T-helper 17 cell (primary cell): ENCODE results near the gene AKR1C1. TPM values are rescaled to one million over a fixed set of nuclear protein-coding genes. Genes with fewer than 3 reads are reported as not detected.
"Not testable (repeated sequence)": the region's sequence is repeated elsewhere in the genome, so short reads cannot be mapped to it uniquely, and the experiment has no call there.

Experiments
- ATAC-seq: fragments of 150-1000 bp; cut with Tn5 transposase; 2 replicates; pipeline ENCODE4 v1.10.0; 2021; ENCODE audit warnings: mild to moderate bottlenecking, moderate library complexity
- DNase-seq, 3 donors: peaks; one replicate each; pipeline versions ENCODE4 v3.0.0 to v3.0.0-alpha.2; 2020 to 2021
- H3K9me3 ChIP-seq: one replicate; pipeline ENCODE4 v1.7.0; 2013; ENCODE audit warnings: low read length, mild to moderate bottlenecking; ENCODE audit not compliant: control insufficient read depth, poor library complexity, severe bottlenecking
- H3K27ac Mint-ChIP-seq: one replicate; pipeline ENCODE4 v1.8.0; 2022; ENCODE audit warnings: mild to moderate bottlenecking, moderate library complexity, mixed read lengths
- H3K27me3 Mint-ChIP-seq: one replicate; pipeline ENCODE4 v1.8.0; 2022; ENCODE audit warnings: mixed read lengths
- H3K36me3 Mint-ChIP-seq: one replicate; pipeline ENCODE4 v1.8.0; 2022; ENCODE audit warnings: low read depth, mixed read lengths
- H3K4me1 Mint-ChIP-seq: one replicate; pipeline ENCODE4 v1.8.0; 2022; ENCODE audit warnings: mild to moderate bottlenecking, mixed read lengths
- H3K4me3 Mint-ChIP-seq: one replicate; pipeline ENCODE4 v1.8.0; 2022; ENCODE audit warnings: mild to moderate bottlenecking, moderate library complexity, mixed read lengths
- total RNA-seq, 4 donors: library from RNA in 2 of 4; stranded (reverse) in 2 of 4; gene quantifications; one replicate each; pipeline ENCODE4 v1.2.3 and lab custom pipeline; 2022 to 2026

AKR1C1 gene
- total RNA-seq, 2 donors from 2014 or later = 1.0 to 1.2 TPM

DNA sequence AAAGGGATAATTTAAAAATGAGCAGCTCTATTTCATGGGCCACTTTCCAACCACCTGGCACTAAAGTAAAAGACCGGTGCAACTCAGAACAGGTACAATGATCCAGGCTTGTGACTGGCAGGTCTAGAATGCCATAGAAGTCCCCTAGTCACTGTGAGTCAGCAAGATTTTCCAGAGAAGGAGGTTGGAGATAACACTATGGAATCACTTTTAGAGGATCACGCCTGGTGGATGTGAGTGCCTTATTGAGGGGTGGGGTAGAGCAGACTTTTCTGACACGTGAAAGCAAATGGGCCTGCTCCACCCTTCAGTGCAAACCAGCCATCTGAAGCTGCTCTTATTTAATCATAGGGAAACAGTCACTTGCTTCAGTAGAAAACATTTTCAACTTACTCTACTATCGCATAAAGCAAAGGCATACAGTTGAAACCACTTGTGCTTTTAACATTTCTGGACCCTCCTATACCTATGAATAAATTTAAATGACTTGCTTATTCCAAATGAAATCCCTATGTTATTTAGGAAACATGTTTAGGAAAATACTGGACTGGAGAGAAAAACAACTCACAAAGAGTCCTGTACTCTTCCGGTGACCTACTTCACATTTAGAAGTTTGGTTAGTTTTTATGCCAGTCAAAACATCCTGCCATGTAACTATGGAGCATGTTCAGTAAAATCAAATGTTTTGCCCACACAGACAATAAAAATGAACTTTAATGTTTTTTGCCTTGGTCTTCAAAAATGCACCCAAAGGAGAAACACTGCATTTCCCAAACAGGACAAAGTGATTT, 21.5 kb upstream of the AKR1C1 start:
- H3K9me3 ChIP-seq = no peaks in the 10 kb centered on the region
- Mint-ChIP-seq H3K4me3 (no peak overlapping the region), H3K4me1 (peaks cover 4% of the 10 kb centered on the region), H3K27me3 (peaks cover 28% of the 10 kb centered on the region), H3K27ac (no peak overlapping the region), H3K36me3 (no peaks in the 10 kb centered on the region)
- DNase-seq (no peak), ATAC-seq (no peak)

DNA sequence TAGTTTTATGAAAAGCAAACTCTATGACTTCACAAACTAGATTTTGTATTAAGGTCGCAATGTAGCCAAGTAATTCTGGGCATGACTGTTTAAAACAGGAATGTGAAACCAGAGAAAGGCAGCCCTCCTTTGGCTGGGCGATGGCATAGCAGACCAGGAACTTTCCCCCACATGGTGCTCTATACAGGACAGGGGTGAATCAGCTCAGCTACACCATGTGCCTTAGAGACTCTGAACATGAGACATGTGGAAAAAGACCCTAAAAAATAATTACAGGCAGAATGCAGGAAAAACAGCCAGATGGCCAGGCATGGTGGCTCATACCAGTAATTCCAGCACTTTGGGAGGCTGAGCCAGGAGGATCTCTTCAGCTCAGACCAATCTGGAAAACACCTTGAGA, 20.3 kb upstream of the AKR1C1 start:
- H3K27me3 Mint-ChIP-seq = peaks cover 26% of the 10 kb centered on the region
- not testable (repeated sequence) for H3K36me3 Mint-ChIP-seq, H3K9me3 ChIP-seq, DNase-seq, H3K4me3 Mint-ChIP-seq, ATAC-seq, H3K4me1 Mint-ChIP-seq, H3K27ac Mint-ChIP-seq

DNA sequence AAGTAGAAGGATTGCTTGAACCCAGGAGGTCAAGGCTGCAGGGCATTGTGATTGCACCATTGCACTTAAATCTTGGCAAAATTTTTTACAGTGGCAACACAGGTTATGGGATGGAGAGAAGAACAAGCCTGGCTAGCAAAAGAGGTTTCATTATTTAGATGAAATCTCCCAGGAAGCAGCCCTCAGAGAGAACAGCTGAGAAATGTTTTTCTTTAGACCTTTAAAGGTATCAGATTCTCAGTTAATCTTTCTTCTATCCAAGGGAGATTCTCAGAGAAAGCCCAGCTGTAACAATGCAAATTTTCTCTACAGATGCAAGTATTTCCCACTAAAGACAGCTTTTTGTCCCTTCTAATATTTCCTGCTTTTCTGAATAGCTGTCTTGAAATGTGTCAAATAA, 19.8 kb upstream of the AKR1C1 start:
- H3K36me3 Mint-ChIP-seq, H3K27ac Mint-ChIP-seq, H3K4me3 Mint-ChIP-seq, DNase-seq, H3K9me3 ChIP-seq, H3K4me1 Mint-ChIP-seq, ATAC-seq: not testable (repeated sequence)
- H3K27me3 Mint-ChIP-seq = peaks cover 25% of the 10 kb centered on the region

DNA sequence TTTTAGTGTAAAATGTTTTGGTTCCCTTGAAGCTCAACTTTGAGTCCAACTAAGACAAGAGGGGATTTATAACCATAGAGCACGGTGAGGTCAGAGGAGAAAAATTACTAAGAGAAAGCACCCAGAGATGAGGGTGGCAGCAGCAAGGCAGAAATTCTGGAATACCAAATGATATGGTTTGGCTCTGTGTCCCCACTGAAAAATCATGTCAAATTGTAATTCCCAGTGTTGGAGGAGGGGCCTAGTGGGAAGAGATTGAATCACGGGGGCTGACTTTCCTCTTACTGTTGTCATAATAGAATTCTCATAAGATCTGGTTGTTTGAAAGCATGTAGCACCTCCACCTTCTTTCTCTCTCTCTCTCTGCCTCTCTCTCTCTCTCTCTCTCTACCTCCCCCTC, 19.4 kb upstream of the AKR1C1 start:
- Mint-ChIP-seq H3K27ac (no peak overlapping the region), H3K27me3 (peaks cover 21% of the 10 kb centered on the region), H3K36me3 (no peaks in the 10 kb centered on the region), H3K4me1 (peaks cover 4% of the 10 kb centered on the region), H3K4me3 (no peak overlapping the region)
- DNase-seq (no peak), ATAC-seq (no peak)
- H3K9me3 ChIP-seq = no peaks in the 10 kb centered on the region

DNA sequence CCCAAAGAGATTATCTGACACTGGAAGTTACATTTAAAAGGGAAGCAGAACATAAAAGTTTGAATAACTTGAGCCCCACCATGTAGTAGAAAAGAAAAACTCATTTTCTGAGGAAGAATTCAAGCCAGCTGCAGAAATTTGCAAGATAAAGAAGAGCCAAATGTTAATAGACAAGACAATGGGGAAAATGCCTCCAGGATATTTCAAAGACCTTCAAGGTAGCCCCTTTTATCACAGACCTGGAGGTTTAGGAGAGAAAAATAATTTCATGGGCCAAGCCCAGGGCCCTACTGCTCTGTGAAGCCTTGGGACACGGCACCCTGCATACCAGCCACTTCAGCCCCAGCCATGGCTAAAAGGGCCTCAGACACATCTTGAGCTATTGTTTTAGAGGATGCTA, 18.4 kb upstream of the AKR1C1 start:
- DNase-seq (no peak), ATAC-seq (no peak)
- Mint-ChIP-seq H3K4me3 (no peak overlapping the region), H3K27me3 (peaks cover 14% of the 10 kb centered on the region), H3K27ac (no peak overlapping the region), H3K36me3 (no peaks in the 10 kb centered on the region), H3K4me1 (peaks cover 3% of the 10 kb centered on the region)
- no peaks in the 10 kb centered on the region for H3K9me3 ChIP-seq

DNA sequence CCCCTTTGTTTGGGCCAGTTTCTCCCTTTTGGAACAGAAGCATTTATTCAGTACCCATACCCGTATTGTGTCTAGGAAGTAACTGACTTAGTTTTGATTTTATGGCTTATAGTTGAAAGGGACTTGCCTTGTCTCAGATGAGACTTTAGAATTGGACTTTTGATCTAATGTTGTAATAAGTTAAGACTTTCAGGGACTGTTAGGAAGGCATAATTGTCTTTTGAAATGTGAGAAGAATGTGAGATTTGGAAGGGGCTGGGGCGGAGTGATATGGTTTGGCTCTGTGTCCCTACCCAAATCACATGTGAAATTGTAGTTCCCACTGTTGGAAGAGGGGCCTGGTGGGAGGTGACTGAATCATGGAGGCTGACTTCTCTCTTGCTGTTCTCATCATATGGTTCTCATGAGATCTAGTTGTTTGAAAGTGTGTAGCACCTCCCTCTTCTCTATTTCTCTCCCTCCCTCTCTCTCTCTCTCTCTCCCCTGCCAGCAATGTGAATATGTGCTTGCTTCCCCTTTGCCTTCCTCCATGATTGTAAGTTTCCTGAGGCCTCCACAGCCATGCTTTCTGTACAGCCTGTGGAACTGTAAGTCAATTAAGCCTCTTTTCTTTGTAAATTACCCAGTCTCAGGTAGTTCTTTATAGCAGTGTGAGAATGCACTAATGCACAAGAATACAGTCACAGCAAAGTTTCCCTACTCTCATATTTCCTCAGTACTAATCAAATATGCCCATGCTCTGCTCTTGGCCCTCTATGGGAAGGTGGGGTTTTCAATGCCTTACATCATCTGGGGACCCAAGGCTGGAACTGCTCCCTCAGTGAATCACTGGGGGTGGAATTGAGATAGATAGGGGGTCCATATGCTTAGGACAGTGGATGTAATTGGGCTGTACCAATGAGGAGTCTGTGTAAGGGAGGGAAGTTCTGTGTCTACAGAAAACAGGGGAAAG, 17.2 kb upstream of the AKR1C1 start:
- no peaks in the 10 kb centered on the region for H3K36me3 Mint-ChIP-seq

DNA sequence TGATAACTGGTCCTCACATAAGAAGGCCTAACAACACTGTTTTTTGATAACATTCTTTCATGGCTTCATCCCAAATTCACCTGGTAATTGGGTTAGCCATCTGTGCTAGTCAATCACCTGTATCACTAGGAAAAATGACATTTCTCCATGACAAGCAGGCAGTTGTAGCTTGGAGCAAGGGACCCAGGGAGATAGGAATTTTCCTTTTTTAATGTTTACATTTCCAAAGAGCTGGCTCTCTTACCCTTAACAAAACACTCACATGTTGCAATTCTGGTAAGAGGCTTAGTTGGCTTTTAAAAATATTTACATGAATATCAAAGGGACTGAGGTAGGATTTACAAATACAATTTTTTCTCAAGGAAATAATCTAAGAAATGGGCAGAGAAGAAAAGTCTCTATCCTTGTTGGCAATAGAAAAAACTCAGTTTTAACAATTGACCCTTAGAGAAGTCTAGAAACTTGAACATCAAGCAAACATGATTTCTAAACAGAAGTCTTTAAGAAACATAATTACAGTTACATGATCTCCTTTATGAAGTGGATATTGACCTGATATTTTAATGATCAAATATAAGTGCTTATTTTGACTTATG, 16.1 kb upstream of the AKR1C1 start:
- no peak for ATAC-seq
- Mint-ChIP-seq H3K36me3 (no peaks in the 10 kb centered on the region), H3K4me1 (no peaks in the 10 kb centered on the region), H3K4me3 (no peak overlapping the region), H3K27ac (no peak overlapping the region), H3K27me3 (peaks cover 13% of the 10 kb centered on the region)
- H3K9me3 ChIP-seq = no peaks in the 10 kb centered on the region
- no peak for DNase-seq

More for the DNA sequence above, 17.2 kb upstream of the AKR1C1 start:
- ATAC-seq = no peak
- H3K27ac Mint-ChIP-seq = no peak overlapping the region
- H3K4me1 Mint-ChIP-seq = no peaks in the 10 kb centered on the region
- no peak overlapping the region for H3K4me3 Mint-ChIP-seq
- DNase-seq = no peak
- H3K27me3 Mint-ChIP-seq = peaks cover 9% of the 10 kb centered on the region
- no peaks in the 10 kb centered on the region for H3K9me3 ChIP-seq

DNA sequence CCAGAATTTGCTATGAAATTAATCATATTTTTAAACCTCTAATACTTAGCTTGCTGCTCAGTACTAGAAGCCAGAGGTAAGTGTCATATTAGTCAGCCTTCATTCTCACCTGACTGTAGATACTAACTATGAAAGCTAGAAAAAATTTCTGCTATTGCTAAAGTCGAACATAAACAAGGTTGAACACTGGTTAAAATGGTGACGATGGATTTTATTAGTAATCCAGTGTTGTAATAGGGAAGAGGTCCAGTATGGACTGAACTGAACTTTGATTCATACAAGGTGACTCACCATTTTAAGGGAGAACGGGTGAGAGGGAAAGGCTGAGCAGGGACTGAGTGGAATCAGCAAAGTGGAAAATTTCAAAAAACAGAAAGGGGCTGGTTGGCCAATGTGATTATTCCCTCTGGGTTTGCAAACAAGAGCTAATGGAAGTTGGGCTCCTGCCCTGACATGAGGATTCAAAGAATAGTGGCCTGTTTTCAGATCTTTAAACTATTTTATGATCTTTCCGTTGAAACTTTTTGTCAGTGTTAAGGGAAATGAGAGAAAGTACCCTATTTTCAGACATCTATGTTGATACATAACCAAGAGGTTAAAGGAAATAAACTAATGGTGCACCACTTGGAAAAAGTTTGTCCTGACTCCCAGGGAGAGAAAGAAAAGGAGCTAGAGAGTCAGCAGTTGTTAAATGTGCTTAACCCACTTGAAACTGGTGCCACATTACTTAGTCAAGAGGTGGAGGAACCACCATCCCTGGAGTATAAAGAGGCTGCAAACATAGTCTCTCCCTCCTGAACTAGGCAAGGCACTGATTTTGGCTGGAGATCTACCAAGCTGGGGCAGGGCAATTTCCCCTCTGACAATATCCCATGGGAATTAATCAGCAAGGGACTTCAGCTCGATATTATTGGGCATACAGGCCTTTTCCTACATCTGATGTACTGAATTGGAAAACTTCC, 15.3 kb upstream of the AKR1C1 start:
- Mint-ChIP-seq H3K36me3 (no peaks in the 10 kb centered on the region), H3K27ac (no peak overlapping the region), H3K4me3 (no peak overlapping the region), H3K4me1 (no peaks in the 10 kb centered on the region), H3K27me3 (peaks cover 13% of the 10 kb centered on the region)
- H3K9me3 ChIP-seq = no peaks in the 10 kb centered on the region
- no peak for ATAC-seq
- DNase-seq = no peak

DNA sequence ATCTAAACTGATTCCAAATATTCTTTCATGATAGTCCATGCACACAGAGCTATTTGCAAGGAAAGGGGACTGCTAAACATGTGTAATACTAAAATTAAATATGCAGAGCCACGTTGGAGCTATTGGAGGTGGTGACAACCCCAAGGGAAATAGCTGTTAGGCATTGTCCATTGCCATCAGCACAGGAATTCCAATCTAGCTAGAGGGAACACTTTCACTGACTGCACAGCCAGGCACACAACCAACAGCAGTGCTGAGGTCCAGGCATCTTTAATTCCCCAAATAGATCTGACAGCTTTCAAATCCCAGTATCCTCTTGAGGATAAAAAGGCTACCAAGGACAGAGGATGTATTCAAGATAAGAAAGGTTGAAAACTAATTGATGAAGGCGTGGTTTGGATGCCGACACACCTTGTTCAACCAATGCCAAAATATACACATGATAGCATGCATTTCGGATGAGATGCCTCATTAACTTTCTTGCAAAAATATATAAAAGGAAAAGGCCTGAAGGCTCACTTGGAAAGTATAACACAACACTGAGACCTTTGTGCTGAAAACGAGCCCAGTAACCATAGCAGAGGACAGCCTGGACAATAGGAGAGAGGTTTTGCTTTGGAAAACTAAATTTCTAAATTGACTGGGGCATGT, 11.6 kb upstream of the AKR1C1 start:
- H3K9me3 ChIP-seq, DNase-seq, ATAC-seq, H3K27ac Mint-ChIP-seq, H3K36me3 Mint-ChIP-seq, H3K4me3 Mint-ChIP-seq, H3K4me1 Mint-ChIP-seq: not testable (repeated sequence)
- peaks cover 28% of the 10 kb centered on the region for H3K27me3 Mint-ChIP-seq

DNA sequence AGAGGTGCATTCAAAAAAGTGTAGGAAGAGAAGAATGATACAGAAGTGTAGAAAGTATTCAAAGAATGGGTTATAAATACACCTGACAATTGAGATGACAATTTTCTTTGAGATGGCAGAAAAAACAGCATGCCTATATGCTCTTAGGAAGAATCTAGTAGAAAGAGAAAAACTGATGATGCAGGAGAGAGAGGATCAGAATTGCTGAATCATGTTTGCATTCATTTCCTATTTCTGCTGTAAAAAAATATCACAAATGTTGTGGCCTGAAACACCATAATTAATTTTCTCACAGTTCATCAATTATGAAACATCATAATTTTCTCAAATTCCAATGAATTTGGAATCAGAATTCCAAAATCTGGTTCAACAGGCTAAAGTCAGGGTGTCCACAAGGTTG, 9.8 kb upstream of the AKR1C1 start:
- H3K4me3 Mint-ChIP-seq = no peak overlapping the region
- H3K36me3 Mint-ChIP-seq = no peaks in the 10 kb centered on the region
- H3K27ac Mint-ChIP-seq = no peak overlapping the region
- peaks cover 4% of the 10 kb centered on the region for H3K4me1 Mint-ChIP-seq
- peaks cover 24% of the 10 kb centered on the region for H3K27me3 Mint-ChIP-seq
- ATAC-seq = no peak
- DNase-seq = no peak
- H3K9me3 ChIP-seq = no peaks in the 10 kb centered on the region

DNA sequence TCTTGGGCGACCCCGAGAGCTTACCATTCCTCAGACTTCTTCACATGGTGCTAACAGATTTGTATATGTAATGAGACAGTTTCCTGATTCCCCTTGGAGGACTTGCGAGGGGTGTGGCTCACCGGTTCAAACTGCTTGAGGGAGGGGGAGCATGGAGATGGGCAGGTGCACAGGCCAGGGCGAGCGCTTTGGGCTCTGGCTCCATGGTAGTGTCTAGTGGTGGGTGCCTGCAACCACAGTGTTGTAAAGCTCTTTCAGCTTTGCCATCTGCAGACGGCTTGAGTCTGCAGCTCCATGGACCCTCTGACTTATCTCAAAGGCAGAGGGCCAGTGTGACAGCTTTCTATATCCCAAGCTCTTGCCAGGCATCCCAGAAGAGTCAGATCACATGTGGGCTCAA, 7.1 kb upstream of the AKR1C1 start:
- H3K9me3 ChIP-seq, H3K4me1 Mint-ChIP-seq, ATAC-seq, H3K4me3 Mint-ChIP-seq, DNase-seq, H3K36me3 Mint-ChIP-seq, H3K27ac Mint-ChIP-seq: not testable (repeated sequence)
- peaks cover 23% of the 10 kb centered on the region for H3K27me3 Mint-ChIP-seq

DNA sequence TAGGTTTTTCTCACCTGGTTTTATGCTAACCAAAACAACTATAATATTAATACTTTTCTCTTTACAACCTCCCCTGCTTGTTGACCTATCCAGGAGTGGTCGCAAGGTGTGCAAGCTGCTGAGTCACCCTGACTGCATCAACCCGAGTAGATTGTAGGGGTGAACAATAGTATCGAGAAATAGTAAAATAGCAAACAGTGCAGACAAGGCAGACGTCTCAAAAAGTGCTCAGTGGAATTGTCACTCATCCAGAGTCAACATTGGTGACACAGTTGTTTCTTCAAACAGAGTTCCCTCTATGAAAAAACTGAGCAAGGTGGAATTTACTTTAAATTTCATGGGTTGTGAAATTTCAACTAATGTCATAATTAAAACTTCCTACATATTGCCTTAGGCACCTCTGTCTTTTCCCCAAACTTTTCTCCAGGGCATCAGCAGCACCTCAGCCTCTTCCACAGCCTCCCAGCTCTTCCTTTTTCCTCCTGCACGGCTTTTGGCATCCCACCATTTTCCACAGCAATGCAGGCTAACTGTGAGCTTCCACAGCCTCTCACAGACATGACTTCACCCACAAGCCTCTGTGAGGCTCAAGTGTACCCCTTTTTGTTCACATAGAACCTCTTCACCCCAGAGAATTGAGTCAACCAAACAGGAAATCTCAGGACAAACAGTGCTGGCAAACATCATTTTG, 6.1 kb upstream of the AKR1C1 start:
- H3K4me1 Mint-ChIP-seq, H3K36me3 Mint-ChIP-seq, H3K4me3 Mint-ChIP-seq, H3K9me3 ChIP-seq, H3K27ac Mint-ChIP-seq, DNase-seq, ATAC-seq: not testable (repeated sequence)
- H3K27me3 Mint-ChIP-seq = peaks cover 19% of the 10 kb centered on the region
